IPS-20b (cell line): ENCODE measurements around the gene OAS1.

ENCODE experiments used
- H3K27ac ChIP-seq: one replicate; pipeline ENCODE4 v1.5.1; 2013; ENCODE audit warnings: low read length
- H3K27me3 ChIP-seq: 2 replicates; pipeline ENCODE4 v1.6.1; 2013; ENCODE audit warnings: mild to moderate bottlenecking, low read length, inconsistent platforms; ENCODE audit not compliant: insufficient read depth
- H3K36me3 ChIP-seq: 2 replicates; pipeline ENCODE4 v1.6.1; 2013; ENCODE audit warnings: low read depth, mild to moderate bottlenecking, inconsistent platforms, low read length, moderate library complexity; ENCODE audit not compliant: insufficient read depth
- H3K4me1 ChIP-seq: 2 replicates; pipeline ENCODE4 v1.6.1; 2013; ENCODE audit warnings: mild to moderate bottlenecking, control low read depth, inconsistent platforms, low read length, moderate library complexity; ENCODE audit not compliant: insufficient read depth
- H3K4me3 ChIP-seq: 2 replicates; pipeline ENCODE4 v1.5.1; 2013; ENCODE audit warnings: mild to moderate bottlenecking, low read length, inconsistent platforms
- H3K9ac ChIP-seq: 2 replicates; pipeline ENCODE4 v1.6.1; 2013; ENCODE audit warnings: low read depth, mild to moderate bottlenecking, inconsistent platforms, low read length, moderate library complexity
- H3K9me3 ChIP-seq: 2 replicates; pipeline ENCODE4 v1.6.1; 2013; ENCODE audit warnings: mild to moderate bottlenecking, low read depth, low read length, inconsistent platforms; ENCODE audit not compliant: insufficient read depth

The OAS1 gene

DNA sequence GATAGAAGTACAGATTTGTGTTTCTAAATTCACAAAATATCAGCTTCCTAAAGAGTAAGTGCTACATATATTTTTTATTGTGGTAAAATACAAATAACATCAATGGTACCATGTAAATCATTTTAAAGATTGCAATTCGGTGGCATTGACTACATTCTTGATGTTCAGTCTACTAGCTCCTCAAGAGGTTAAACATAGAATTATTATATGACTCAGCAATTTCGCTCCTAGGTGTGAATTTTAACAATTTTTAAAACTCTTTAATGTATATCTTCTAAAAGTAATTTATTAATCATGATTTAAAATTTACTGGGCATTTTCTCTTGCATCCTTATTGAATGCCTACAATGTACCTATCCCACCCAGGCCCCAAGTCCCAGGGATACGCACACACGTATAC, 29.8 kb upstream of the OAS1 start:
- no peak overlapping the region for H3K4me3 ChIP-seq
- no peaks in the 10 kb centered on the region for H3K9me3 ChIP-seq
- no peak overlapping the region for H3K27ac ChIP-seq
- H3K9ac ChIP-seq = no peak overlapping the region
- H3K36me3 ChIP-seq = no peaks in the 10 kb centered on the region
- no peaks in the 10 kb centered on the region for H3K27me3 ChIP-seq
- no peaks in the 10 kb centered on the region for H3K4me1 ChIP-seq

DNA sequence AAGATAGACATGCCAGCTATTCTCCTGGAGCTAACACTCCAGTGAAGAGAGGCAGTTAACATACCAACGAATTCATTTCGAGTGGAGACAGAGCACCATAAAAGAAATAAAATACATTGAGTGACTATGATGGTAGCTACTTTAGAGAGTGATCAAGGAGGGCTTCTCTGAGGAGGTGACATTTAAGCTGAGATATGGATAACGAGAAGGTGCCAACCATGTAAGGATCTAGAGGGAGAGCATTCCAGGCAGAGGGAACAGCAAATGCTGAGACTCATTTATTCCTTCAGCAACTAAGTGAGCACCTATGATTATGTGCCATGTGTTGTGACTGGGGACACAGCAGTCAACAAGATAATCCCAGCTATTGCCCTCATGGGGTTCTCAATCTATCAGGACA, 28.3 kb upstream of the OAS1 start:
- H3K9ac ChIP-seq = no peak overlapping the region
- no peaks in the 10 kb centered on the region for H3K36me3 ChIP-seq
- no peaks in the 10 kb centered on the region for H3K4me1 ChIP-seq
- H3K27ac ChIP-seq = no peak overlapping the region
- H3K9me3 ChIP-seq = no peaks in the 10 kb centered on the region
- no peak overlapping the region for H3K4me3 ChIP-seq
- no peaks in the 10 kb centered on the region for H3K27me3 ChIP-seq

DNA sequence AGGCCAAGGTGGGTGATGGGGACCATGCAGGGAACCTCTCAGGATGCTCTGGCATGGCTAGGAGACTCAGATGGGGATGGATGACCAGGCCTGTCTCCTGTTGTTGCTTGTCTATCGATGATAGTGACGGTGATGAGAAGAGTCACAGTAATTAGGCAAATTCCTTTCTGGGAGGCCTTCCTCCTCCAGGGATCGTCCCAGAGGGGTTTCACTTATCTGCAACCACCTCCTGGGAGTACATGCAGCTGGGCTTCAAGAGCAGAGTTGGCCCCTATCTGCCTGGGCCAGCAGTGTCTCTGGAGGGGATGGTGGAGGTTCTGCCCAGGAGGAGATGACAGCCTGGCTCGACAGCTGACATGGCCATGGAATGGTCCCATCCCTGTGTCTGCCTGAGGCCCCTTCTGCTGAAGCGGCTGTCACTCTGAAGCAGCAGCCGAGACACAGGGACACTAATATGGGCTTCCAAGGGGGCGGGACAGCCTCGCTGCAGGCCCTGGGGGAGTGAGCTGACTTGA, 27.5 kb upstream of the OAS1 start:
- Histone ChIP-seq H3K27ac (no peak overlapping the region), H3K9ac (no peak overlapping the region), H3K36me3 (no peaks in the 10 kb centered on the region), H3K9me3 (no peaks in the 10 kb centered on the region), H3K27me3 (no peaks in the 10 kb centered on the region), H3K4me1 (no peaks in the 10 kb centered on the region), H3K4me3 (no peak overlapping the region)

DNA sequence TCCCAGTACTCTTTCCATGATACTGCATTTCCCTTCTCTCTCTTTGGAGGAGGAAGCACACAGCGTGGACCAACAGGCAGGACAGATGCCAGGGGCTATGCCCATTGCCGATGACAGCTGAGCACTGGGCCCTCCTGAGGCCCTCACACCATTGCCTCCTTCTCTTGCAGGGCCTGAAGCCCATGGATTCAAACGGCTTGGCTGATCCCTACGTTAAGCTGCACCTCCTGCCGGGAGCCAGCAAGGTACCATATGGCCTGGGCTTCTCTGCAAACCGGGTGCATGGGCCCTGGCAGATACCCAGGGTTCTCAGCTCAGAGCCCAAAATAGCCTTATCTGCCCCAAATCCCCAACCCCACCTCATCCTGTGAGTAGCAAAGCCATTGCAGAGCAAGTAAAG, 25.2 kb upstream of the OAS1 start:
- Histone ChIP-seq H3K27ac (no peak overlapping the region), H3K9me3 (peaks cover 15% of the 10 kb centered on the region; the same call in 1 of the 2 replicates), H3K9ac (no peak overlapping the region), H3K4me1 (no peaks in the 10 kb centered on the region), H3K36me3 (no peaks in the 10 kb centered on the region), H3K4me3 (no peak overlapping the region), H3K27me3 (no peaks in the 10 kb centered on the region)

DNA sequence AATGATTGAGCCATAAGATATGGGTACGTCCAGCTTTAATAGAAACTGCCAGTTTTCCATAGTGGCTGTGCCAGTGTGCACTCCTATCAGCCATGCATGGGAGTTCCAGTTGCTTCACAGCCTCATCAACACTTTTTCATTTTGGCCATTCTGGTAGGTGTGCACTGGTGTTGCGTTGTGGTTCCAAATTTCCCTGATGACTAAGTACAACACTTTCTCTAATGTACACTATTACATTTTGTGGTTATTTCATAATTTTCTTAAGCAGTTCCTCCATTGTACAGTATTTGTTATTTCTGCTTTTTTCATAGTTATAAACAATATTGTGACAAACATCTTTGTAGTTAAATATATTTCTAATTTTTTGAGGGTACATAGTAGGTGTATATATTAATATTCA, 21.5 kb upstream of the OAS1 start:
- no peaks in the 10 kb centered on the region for H3K36me3 ChIP-seq
- H3K9me3 ChIP-seq = peaks cover 19% of the 10 kb centered on the region; the same call in 1 of the 2 replicates
- H3K4me1 ChIP-seq = no peaks in the 10 kb centered on the region
- no peak overlapping the region for H3K4me3 ChIP-seq
- no peak overlapping the region for H3K9ac ChIP-seq
- H3K27me3 ChIP-seq = no peaks in the 10 kb centered on the region
- H3K27ac ChIP-seq = no peak overlapping the region

DNA sequence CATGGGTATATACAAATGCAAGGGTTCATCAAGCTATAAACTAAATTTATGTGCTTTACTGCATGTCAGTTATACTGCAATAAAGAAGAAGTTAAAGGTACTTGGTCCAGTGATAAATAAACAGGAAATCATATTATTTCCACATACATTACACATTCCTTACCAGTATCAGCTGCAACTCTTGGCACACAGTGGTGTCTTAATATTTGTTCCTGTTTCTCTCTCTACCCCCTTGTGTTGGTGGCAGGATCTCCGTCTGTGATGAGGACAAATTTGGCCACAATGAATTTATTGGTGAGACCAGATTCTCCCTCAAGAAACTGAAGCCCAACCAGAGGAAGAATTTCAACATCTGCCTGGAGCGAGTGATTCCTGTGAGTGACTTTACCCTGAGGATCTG, 19.2 kb upstream of the OAS1 start:
- peaks cover 19% of the 10 kb centered on the region; the same call in 1 of the 2 replicates for H3K9me3 ChIP-seq
- H3K4me1 ChIP-seq = no peaks in the 10 kb centered on the region
- no peak overlapping the region for H3K27ac ChIP-seq
- H3K9ac ChIP-seq = no peak overlapping the region
- no peaks in the 10 kb centered on the region for H3K27me3 ChIP-seq
- no peak overlapping the region for H3K4me3 ChIP-seq
- no peaks in the 10 kb centered on the region for H3K36me3 ChIP-seq

DNA sequence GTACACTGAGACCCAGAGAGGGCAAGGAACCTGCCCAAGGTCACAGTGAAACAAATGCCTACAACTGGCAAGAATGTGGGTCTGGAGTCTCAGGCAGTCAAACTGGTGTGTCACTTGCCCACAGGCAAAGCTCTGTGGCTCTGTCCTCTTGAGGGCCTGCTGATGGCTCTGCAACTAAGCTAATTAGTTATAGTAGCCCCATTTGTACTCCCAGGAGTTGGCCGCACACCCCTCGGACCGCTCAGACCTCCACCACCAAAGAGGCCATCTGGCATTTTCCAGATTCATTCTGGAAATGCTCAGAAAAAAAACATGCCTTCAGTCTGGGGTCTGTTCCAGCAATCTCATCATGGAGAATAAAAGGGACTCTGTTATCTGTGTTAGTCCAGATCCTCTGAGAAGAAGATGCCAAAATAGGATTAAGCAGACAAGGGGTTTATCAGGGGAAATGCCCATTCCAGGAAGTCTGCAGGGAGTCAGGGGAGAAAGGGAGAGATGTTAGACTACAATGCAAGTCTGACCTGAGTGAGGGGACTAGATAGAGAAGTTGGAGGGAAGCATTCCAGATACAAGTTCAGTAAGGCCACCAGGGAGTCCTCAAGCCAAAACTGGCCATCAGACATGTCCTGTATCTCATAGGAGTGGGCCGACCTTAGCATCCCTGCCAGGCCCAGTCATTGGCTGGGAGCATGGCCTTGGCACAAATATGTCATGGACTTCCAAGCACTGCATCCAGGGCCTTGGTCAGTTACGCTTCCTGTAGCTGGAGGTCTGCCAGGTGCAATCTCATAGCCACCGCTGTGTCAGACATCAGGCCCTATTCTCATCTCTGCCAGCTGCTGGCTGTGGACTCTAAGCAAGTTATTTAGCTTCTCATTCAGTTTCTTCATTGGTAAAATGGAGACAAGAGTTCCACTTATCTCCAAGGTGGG, 15.4 kb upstream of the OAS1 start:
- peaks cover 7% of the 10 kb centered on the region; the same call in 1 of the 2 replicates for H3K9me3 ChIP-seq
- no peak overlapping the region for H3K27ac ChIP-seq
- no peaks in the 10 kb centered on the region for H3K4me1 ChIP-seq
- H3K36me3 ChIP-seq = no peaks in the 10 kb centered on the region
- H3K9ac ChIP-seq = no peak overlapping the region
- H3K27me3 ChIP-seq = no peaks in the 10 kb centered on the region
- H3K4me3 ChIP-seq = no peak overlapping the region

DNA sequence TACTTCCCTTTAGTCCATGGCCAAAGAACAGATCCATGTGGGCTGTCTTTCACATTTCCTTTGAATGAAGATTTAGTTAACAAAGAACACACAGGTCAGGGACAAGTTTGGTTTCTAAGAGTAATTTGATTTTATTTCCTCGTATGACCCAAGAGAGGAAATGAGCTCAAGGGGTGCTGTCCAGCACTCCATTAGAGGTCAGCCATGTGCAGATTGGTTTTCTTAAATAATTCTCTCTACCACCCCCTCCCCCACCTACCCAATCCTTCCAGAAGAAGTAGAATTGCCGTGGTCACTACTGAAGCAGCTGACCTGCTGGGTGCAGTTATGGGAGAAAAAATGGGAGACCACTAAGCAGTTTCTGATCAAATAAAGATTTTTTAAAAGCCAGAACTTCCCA, 13.9 kb upstream of the OAS1 start:
- Histone ChIP-seq H3K4me3 (no peak overlapping the region), H3K9me3 (no peaks in the 10 kb centered on the region), H3K36me3 (no peaks in the 10 kb centered on the region), H3K9ac (no peak overlapping the region; the same call in 1 of the 2 replicates), H3K4me1 (no peaks in the 10 kb centered on the region), H3K27ac (no peak overlapping the region), H3K27me3 (no peaks in the 10 kb centered on the region)

DNA sequence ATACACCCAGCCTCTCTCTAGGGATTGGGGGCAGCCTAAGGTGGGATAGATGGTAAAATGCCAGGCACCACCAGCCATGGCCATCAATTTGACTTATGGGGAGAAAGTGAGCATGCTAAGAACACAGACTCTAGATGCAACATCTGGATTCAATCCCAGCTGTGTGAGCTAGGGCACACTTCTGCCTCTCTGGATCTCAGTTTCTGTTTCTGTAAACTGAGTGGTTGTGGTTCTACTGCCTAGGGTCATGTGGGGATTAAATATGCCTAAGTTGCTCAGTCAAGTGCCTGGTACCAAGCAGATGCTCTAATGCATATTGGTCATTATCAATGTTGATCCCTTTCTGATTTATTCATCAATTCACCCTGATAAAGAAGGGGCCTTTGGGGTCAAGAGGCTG, 12.6 kb upstream of the OAS1 start:
- no peaks in the 10 kb centered on the region for H3K4me1 ChIP-seq
- H3K27ac ChIP-seq = no peak overlapping the region
- no peak overlapping the region for H3K9ac ChIP-seq
- H3K9me3 ChIP-seq = no peaks in the 10 kb centered on the region
- no peaks in the 10 kb centered on the region for H3K27me3 ChIP-seq
- no peaks in the 10 kb centered on the region for H3K36me3 ChIP-seq
- H3K4me3 ChIP-seq = no peak overlapping the region

DNA sequence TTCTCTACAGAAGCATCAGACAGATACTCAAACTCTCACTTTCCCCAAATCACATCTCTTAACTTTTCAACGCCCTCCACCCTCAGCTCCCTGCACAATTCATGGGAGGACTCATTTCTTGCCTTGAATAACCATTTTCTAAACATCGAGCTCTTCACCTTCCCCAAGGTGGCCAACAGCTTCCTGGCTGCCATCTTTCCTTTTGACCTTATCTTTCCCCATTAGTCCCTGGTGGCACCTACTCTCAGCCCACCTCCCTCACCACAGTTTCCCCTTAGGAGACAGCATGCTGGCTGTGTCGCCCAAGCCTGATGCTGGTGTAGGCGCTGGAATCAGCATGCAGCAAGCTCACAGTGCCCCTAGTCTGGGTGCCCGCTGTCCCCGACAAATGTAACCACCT, 8.4 kb upstream of the OAS1 start:
- H3K9ac ChIP-seq = no peak overlapping the region
- H3K27me3 ChIP-seq = no peaks in the 10 kb centered on the region
- no peak overlapping the region for H3K4me3 ChIP-seq
- no peaks in the 10 kb centered on the region for H3K4me1 ChIP-seq
- no peaks in the 10 kb centered on the region for H3K36me3 ChIP-seq
- no peak overlapping the region for H3K27ac ChIP-seq
- no peaks in the 10 kb centered on the region for H3K9me3 ChIP-seq

DNA sequence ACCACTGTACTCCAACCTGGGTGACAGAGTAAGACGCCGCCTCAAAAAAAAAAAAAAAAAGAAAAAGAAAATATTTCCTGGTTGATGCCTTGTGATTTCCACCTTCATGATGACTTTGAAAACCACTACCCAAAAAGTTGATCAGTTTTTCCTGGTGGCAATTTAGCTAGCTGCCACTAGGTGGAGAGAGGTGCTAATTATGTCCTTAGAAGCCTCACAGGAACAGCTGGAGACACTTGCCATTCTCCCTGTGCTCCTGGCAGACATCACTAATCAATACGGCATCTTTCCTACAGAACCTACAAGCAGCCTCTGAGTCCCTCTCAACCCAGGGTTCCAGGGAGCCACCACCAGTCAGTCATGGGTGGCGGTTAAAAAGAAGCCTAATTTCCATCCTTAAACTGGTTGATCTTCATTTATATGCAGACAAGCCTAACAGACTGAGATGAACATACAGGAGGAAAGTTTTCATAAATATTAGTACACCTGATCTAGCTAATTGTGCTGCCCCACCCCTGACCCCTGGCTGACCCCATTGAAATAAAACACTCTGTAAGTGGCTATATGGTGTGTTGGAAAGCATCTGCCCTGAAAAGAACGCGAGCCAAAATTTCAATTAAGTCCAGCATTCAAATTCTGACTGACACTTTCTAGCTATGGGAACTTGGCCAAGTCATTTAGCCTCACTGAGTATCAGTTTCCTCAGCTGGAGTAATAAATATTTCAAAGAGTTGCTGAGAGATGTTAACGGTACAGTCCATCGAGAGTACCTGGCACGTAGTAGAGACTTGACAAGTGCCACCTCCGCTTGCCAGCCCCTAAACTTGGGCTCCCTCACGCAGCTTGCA, 6.2 kb upstream of the OAS1 start:
- Histone ChIP-seq H3K9me3 (no peaks in the 10 kb centered on the region; the same call in 1 of the 2 replicates), H3K27ac (no peak overlapping the region), H3K36me3 (no peaks in the 10 kb centered on the region)

More for the DNA sequence above, 6.2 kb upstream of the OAS1 start:
- H3K27me3 ChIP-seq = no peaks in the 10 kb centered on the region
- no peak overlapping the region for H3K4me3 ChIP-seq
- H3K9ac ChIP-seq = no peak overlapping the region
- H3K4me1 ChIP-seq = no peaks in the 10 kb centered on the region
